ENCODE measurements around the gene GRM2. TPM values are rescaled to one million over a fixed set of nuclear protein-coding genes. Genes with fewer than 3 reads are reported as not detected.
A peak's percentile ranks its signal among the peaks of the same experiment; 100 is the strongest.

GRM2 gene
- total RNA-seq, result under 0.01 TPM in 1 of 2 replicates, not detected in the other

DNA sequence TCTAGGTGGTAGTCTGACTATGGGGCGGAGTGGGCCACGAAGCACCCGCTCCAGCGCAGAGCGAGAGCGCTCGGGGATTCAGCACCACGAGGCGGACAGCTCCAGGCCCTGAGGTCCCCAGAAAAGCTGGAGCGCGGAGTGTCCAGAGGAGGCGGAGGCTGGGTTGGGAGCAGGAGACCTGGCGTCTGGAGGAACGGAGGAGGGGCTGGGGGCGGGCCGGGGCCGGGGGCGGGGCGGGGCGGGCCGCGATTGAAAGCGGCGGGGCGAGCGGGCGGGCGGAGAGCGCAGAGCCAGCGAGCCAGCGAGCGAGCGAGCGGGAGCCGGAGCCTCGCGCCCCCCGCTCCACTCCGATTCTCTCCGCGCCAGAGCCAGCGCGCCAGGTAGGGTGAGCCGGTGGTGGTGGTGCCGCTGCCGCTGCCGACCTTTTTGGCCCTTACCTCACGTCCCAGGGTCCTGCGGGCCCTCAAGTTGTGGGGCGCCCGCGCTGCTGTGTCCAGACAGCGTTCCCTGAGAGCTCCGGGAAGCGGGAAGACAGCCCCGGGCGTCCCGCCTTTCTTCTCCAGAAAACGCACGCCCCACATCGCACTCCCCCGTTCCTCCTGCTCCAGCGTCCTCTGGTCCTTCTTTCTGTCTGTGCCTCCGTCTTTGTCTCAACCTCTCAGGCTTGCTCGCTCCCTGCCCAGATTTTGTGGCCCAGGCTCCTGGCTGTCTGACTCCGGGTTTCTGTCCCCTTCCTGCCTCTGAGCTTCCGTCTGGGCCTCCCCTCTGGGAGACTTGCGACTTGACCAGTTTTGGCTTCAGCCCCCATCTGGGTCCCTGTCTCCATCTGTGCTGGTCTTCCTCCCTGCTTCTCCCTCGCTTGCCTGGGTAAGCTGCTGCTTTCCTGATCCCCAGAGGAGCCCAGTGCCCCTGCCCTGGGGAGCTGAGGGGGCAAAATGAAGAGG, at the start of gene GRM2:
TSS of gene GRM2 (plus strand) at position 281 of the 944 bp plus-strand sequence. CDS start 1,916 bp downstream, outside the sequence.
- TF ChIP-seq, protein P1, sequence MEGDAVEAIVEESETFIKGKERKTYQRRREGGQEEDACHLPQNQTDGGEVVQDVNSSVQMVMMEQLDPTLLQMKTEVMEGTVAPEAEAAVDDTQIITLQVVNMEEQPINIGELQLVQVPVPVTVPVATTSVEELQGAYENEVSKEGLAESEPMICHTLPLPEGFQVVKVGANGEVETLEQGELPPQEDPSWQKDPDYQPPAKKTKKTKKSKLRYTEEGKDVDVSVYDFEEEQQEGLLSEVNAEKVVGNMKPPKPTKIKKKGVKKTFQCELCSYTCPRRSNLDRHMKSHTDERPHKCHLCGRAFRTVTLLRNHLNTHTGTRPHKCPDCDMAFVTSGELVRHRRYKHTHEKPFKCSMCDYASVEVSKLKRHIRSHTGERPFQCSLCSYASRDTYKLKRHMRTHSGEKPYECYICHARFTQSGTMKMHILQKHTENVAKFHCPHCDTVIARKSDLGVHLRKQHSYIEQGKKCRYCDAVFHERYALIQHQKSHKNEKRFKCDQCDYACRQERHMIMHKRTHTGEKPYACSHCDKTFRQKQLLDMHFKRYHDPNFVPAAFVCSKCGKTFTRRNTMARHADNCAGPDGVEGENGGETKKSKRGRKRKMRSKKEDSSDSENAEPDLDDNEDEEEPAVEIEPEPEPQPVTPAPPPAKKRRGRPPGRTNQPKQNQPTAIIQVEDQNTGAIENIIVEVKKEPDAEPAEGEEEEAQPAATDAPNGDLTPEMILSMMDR (IDR thresholded peaks at IDR 0.05; ENCODE audit: insufficient read depth, low read depth, low read length), result no peak
- H3K4me3 ChIP-seq (ENCODE audit: low read depth, low read length), result peak within 1 kb of the TSS; percentile 52

DNA sequence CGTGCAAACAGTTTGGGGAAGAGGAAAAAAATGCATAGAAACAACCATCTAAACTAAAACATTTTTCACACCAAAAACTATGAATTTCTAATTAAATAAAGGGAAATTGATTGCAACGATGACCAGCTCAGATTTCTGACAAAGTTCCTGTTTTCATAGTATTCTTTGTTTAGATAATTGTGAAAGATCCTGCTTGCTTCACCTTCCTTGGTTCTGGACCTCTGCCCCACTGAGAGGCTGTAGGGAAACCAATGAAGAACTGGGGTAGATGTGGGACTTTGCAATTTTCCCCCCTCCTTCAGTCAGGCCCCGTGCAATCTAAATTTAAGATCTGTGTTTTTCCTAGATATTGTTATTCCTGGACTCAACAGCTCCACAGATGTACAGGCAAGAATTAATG, 49.6 kb upstream of the GRM2 start:
- no peak for DNase-seq (ENCODE audit: low read depth)
- no peak overlapping the region for H3K4me3 ChIP-seq (ENCODE audit: low read depth, low read length)
- TF ChIP-seq, protein P1 (IDR thresholded peaks at IDR 0.05; ENCODE audit: insufficient read depth, low read depth, low read length), result no peak

More for the DNA sequence above, at the start of gene GRM2:
- DNase-seq (ENCODE audit: low read depth), result peak; percentile 88

DNA sequence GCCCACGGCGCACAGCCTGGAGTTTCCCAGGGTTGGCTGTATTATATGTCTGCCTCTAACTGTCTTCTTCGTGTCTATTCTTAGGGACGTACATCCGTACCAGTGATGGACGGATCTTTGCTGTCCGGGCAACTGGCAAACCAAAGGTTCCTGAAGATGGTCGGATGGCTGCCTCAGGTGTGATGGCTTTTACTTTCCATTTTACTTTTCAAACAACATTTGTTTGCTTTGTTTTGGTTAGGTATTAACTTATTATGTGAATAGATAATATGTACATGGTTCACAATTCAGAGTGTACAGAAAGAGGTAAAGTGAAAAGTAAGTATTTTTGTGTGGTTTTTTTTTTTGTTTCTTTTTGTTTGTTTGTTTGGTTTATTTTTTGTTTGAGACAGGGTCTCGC, 46.9 kb upstream of the GRM2 start:
- no peak overlapping the region for H3K4me3 ChIP-seq (ENCODE audit: low read depth, low read length)
- TF ChIP-seq, protein P1 (IDR thresholded peaks at IDR 0.05; ENCODE audit: insufficient read depth, low read depth, low read length), result no peak
- DNase-seq (ENCODE audit: low read depth), result no peak

DNA sequence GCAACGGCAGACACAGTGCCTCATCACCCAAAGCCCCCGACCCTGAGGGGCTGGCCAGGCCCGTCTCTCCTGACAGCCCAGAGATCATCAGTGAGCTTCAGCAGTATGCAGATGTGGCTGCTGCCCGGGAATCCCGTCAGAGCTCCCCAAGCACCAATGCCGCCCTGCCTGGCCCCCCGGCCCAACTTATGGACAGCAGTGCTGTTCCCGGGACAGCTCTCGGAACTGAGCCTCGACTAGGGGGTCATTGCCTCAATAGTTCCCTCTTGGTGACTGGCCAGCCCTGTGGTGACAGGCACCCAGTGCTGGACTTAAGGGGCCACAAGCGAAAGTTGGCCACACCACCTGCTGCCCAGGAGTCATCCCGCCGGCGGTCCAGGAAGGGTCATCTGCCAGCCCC, 44.4 kb upstream of the GRM2 start:
- DNase-seq (ENCODE audit: low read depth), result no peak
- H3K4me3 ChIP-seq (ENCODE audit: low read depth, low read length), result no peak overlapping the region
- TF ChIP-seq, protein P1 (IDR thresholded peaks at IDR 0.05; ENCODE audit: insufficient read depth, low read depth, low read length), result no peak

DNA sequence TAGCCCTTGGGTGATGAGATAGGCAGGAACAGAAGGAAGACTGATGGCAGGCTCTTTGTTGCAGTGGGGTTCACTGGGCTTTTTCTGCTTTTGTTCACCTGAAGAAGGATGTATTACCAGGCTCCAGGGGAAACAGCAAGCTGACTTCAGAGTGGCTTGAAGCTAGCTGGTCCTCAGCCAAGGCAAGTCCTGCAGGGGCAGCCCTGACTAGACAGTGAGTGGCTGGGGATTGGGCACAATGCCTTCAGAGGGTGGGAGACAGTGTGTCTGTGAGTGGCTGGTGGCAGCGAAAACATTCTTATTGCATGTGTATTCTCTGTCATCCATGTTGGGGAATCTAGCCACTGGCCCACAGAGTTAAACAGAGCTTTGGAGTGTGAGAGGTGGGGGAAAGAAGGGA, 38.1 kb upstream of the GRM2 start:
- DNase-seq (ENCODE audit: low read depth), result no peak
- H3K4me3 ChIP-seq (ENCODE audit: low read depth, low read length), result no peak overlapping the region
- TF ChIP-seq, protein P1 (IDR thresholded peaks at IDR 0.05; ENCODE audit: insufficient read depth, low read depth, low read length), result no peak

DNA sequence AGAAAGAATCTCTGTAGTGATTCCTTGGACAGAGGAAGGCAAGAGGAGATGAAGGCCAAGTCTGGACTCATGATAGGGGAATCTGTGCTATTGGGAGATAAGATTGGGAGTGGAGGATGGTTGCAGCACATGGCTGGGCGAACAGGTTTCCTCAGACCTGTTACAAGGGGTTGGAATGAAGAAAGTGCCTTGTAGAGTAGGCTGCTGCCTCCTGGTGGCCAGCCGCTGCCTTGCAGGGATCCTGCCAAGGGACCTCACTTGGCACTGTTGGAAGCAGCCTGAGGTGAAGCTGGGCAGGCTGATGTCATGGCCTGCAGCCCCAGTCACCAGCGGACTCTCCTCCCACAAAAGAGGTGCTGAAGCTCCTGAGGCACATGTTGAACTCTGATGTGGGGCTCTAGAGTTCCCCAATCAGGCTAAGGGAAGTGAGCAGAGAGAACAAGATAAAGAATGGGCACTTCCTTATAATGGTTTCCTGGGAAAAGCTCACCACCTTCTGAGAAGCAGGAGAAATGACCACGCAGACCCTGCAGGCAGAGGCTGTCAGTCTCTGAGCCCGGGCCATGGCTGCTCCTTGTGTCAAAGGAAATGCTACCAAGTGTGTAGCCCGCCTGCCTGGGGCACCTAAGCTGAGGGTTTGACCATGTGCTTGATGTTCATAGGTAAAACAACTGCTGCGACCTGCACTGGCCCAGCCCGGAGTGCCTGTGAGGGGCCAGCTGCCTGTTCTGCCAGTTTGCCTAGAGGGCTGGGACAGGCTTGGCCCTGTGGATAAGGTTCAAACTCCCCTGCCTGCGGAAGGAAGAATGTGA, 37.4 kb upstream of the GRM2 start:
- DNase-seq (ENCODE audit: low read depth), result peak; percentile 80
- TF ChIP-seq, protein P1 (IDR thresholded peaks at IDR 0.05; ENCODE audit: insufficient read depth, low read depth, low read length), result peak; percentile 97
- H3K4me3 ChIP-seq (ENCODE audit: low read depth, low read length), result no peak overlapping the region

All from fibroblast of villous mesenchyme (primary cell).